ENCODE data around the gene SLC6A2.

DNA sequence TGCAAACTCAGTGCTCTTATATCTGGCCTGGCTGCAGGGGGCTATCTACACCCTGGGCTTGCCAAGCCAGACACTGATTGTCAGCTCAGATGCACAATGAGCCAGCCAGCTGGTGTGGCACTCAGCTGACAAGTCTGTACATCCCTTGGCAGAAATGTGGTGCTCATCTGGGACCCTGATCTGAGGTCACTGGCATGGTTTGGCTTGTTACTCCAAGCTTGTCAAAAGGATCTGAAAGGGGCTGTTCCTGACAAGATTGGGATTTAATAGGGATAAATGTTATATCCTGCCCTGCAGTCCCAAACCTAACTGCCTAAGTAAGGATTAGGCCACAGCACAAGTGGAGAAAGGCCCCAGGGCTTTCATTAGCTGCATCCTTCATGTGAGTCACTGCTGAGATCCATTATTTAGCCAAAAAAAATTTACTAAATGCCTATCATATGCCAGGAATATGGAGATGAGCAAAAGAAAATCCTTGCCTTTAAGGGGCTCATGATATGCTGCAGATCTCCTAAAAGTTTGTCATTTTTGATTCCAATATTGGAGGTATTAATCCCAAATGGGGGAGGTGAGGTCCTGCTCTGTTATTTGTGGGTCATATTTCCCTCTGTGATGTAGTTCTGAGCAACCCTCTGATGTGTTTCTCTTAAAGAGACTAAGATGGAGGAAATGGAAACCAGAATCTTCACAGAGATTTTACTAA is 6.3 kb downstream of the SLC6A2 start:
- TF ChIP-seq CTCF (IDR thresholded peaks at IDR 0.05) (no peak), POLR2AphosphoS5 (IDR thresholded peaks at IDR 0.05) (no peak), POLR2A (IDR thresholded peaks at IDR 0.05) (no peak)

Measured in suprapubic skin (tissue), 4 donors.